Hippocampal formation (tissue), 2 donors: ENCODE data around the gene NOXA1.
A peak's percentile ranks its signal among the peaks of the same experiment; 100 is the strongest.
"Not testable (repeated sequence)": the region's sequence is repeated elsewhere in the genome, so short reads cannot be mapped to it uniquely, and the experiment has no call there.

Source experiments
- DNase-seq, 2 donors: peaks; one replicate each; lab custom pipeline; 2025; lab: John Stamatoyannopoulos, UW

NOXA1 gene, protein sequence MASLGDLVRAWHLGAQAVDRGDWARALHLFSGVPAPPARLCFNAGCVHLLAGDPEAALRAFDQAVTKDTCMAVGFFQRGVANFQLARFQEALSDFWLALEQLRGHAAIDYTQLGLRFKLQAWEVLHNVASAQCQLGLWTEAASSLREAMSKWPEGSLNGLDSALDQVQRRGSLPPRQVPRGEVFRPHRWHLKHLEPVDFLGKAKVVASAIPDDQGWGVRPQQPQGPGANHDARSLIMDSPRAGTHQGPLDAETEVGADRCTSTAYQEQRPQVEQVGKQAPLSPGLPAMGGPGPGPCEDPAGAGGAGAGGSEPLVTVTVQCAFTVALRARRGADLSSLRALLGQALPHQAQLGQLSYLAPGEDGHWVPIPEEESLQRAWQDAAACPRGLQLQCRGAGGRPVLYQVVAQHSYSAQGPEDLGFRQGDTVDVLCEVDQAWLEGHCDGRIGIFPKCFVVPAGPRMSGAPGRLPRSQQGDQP

DNA sequence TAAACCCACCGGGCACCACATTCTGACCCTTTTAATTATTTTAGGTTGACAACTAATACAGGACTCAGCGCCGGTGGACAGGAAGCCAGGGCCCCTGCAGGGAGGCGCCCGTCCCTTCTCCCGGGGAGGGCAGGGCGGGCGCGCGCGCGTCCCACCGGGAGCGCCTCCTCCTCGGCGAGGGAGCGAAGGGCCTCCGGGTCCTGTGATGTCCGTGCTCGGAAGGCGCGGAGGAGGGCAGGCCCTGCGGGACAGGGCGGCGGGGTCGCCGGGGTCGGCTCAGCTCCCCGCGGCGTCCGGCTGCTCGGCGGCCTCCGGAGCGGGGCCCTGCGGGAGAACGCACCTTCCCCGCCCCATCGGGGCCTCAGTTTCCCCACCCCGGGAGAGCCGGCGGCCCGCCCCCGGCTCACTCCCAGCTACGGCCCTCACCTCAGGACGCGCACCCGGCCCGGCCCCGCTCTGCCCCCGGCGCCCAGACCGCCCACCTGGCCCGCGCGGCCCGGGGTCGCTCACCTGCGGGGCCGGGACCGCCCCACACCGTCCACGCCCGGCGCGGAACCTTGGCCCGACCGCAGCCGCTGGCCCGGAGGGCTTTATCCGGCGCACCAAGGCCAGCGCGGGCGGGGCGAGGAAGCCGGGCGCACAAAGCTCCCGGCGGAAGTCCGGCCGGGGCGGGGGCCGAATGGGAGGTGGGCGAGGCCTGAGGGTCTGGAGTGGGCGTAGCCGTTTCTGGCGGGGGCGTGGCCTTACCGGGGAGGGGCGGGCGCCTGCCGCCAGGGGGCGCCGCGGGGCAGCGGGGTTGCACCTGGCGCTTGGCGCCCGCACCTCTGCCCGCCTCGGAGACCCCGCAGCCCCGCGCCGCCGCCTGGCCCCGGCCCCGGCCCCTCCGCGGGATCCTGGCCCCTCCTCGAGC, at the start of gene NOXA1, which contains the start of gene EXD3:
NOXA1 (plus strand) TSS at position 790 of the 910 bp plus-strand sequence. CDS start 137 bp downstream, outside the sequence.
EXD3 (minus strand) TSS at position 559 of the 910 bp plus-strand sequence. CDS start 27,805 bp downstream, outside the sequence.
- peak; percentile 73 to 81 for DNase-seq

DNA sequence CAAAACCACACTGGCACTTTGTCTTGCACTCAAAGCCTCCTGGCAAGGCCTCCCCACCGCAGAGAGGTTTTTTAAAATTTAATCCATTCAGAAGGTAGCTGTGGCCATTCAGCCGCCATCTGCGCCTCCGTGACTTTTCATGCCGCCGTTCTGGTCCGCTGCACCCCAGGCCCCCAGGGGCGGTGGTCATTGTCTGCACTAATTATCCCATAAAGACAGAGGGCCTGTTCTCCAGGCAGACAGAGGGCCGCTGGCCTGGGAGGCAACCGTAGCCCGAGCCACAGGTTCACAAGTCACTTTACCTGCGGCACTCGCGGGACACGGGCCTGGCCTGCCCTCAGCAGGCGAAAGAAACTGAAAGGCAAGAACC, 49.6 kb upstream of the NOXA1 start:
- no peak for DNase-seq

DNA sequence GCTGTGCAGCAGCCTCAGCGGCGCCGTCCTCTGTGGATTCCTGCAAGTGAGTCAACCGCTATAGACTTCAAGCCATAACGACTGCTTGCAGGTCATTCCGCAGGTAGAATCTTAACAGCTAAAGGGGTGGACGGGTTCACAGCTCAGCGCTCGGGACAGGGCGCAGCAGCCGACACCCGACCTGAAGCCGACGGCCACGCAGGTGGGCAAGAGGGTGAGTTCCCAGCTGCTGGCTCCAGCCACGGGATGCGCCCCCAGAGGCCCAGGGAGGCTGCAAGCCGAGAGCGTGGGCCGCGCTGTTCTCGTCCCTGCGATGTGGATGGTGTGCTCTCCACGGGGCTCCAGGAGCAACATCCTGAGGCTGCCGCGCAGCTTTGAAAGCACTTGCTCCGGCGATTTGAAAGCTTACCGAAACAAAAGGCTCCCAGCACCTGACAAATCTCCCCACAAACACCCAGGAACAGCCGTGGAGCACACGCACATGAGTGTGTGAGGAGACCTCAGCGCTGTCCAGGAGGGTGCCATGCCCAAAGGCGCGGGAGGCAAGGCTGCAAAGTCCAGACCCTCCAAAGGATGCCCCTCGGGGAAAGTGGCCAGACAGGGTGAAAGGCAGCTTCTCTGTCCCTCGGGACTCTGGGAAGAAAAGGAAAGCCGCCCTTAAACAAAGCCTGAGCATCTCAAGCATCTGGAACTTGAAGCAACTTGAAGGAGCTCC, 48.9 kb upstream of the NOXA1 start:
- DNase-seq = no peak

DNA sequence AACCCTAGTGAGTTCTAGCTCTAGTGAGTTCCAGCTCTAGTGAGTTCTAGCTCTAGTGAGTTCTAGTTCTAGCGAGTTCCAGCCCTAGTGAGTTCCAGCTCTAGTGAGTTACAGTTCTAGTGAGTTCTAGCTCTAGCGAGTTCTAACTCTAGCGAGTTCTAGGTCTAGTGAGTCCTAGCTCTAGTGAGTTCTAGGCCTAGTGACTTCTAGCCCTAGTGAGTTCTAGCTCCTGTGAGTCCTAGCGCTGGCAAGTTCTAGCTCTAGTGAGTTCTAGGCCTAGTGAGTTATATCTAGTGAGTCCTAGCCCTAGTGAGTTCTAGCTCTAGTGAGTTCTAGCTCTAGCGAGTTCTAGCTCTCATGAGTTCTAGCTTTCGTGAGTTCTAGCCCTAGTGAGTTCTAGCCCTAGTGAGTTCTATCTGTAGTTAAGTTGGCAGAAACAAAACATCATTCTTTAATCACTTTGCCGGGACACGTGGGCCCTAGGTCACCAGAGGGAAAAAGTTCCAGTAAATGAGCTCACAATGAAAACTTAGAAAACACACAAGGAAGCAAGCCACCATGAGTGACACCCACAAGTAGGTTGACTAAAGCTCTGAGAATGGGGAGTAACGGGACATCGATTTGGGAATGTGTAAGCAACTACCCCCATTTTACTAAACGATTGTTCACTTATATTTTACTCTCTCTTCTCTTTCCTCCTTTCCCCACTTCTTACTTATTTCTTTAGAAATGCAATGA, 47.7 kb upstream of the NOXA1 start:
- no peak for DNase-seq

DNA sequence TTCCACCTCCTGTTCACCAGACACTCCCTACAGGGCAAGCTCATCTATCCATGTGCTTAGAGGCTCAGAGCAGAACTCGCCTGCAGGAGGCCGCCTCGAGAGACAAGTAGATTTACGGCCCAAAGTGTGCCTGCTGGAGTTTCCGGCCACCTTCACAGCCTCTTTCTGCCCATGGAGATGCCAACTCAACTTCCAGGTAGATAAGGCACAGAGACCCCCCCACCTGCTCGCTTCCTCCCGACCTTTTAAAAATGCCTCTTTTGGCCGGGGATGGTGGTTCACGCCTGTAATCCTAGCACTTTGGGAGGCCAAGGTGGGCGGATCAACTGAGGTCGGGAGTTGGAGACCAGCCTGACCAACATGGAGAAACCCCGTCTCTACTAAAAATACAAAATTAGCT, 46.8 kb upstream of the NOXA1 start:
- DNase-seq = no peak

DNA sequence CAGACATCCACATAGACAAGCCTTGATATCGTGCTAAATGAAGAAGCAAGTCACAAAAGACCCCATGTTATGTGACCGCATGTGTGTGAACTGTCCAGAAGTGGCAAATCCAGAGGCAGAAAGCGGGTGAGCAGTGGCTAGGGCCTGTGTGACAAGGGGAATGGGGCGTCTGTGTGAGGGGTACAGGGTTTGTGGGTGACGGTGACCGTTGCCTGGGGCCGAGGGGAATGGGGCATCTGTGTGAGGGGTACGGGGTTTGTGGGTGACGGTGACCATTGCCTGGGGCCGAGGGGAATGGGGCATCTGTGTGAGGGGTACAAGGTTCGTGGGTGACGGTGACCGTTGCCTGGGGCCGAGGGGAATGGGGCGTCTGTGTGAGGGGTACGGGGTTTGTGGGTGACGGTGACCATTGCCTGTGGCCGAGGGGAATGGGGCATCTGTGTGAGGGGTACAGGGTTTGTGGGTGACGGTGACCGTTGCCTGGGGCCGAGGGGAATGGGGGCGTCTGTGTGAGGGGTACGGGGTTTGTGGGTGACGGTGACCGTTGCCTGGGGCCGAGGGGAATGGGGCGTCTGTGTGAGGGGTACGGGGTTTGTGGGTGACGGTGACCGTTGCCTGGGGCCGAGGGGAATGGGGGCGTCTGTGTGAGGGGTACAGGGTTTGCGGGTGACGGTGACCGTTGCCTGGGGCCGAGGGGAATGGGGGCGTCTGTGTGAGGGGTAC, 44.3 kb upstream of the NOXA1 start:
- DNase-seq = not testable (repeated sequence)

DNA sequence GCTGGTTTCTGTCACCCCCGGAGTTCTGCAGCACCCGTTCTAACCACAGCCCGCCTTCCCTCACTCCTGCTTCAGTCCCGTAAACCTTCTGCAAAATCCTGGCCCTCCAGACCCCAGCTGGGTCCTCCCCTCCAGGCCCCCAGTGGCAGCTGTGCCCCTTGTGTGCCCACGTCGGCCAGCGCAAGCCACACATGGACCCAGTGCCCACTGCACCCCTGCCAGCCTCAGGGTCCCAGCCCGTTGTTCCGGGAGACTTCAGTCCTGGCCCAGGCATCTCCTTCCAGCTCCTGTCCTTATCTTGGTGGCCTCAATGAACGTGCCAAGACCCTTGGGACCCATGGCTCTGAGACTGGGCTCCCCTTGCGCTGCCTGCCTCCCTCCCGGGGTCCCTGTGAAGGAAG, 43.4 kb upstream of the NOXA1 start:
- DNase-seq = no peak

DNA sequence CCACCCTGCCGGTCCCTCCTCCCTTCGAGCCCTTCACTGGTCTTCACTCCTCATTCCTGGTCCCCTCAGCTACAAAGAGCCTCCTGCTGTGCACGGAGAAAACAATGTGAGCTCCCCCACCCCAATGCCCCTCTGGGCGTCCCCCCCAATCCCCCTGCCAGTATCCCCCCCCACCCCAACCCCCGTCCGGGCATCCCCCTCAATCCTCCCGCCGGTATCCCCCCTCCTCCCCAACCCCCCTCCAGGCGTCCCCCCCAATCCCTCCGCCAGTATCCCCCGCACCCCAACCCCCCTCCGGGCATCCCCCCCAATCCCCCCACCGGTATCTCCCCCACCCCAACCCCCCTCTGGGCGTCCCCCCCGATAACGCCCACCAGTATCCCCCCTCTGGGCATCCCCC, 43.0 kb upstream of the NOXA1 start:
- DNase-seq = no peak

DNA sequence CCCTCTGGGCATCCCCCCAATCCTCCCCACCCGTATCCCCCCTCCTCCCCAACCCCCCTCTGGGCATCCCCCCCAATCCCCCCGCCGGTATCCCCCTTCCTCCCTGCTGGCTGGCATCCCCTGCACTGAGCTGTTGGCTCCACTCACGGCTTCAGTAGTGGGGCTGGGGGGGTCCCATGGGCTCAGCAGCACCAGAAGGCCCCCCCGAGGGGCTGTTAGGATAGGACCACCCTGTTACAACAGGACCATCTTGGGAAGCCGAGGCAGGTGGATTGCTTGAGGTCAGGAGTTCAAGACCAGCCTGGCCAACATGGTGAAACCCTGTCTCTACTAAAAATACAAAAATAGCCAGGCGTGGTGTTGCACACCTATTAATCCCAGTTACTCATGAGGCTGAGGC, 42.6 kb upstream of the NOXA1 start:
- DNase-seq = no peak

DNA sequence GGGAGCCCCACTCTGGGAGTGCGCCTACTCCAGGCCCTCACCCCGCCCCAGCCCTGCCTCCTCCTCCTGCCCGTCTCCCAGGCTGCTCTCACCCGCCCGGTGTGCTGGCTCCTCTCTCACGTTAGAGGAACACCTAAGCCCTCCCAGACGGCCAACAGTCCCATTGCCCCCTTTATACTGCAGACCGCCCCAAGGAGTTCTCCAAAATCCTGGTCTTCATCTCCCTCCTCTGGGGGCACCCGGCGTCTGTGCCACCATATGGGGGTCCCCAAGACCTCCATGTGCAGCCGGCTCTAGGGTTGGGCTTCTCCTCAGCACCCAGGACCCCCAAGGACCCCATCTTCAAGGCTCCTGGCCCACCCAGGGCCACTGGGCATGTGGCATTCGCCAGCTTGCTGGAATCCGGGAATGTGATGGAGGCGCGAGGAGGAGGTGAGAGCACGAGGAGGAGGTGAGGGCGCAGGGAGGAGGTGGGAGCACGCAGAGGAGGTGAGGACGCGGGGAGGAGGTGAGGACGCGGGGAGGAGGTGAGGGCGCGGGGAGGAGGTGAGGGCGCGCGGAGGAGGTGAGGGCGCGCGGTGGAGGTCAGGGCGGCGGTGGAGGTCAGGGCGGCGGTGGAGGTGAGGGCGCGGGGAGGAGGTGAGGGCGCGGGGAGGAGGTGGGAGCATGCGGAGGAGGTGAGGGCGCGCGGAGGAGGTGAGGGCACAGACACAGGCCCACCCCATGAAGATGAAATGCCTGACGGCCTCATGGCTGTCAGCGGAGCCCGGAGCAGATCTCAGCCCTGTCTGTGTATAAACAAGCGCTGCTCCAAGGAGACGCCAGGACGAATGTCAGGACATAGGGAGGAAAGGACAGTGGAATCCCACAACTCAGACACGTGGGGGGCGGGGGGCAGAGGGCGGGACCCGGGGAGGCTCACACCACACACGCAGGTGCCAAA, 41.4 kb upstream of the NOXA1 start:
- DNase-seq = no peak

DNA sequence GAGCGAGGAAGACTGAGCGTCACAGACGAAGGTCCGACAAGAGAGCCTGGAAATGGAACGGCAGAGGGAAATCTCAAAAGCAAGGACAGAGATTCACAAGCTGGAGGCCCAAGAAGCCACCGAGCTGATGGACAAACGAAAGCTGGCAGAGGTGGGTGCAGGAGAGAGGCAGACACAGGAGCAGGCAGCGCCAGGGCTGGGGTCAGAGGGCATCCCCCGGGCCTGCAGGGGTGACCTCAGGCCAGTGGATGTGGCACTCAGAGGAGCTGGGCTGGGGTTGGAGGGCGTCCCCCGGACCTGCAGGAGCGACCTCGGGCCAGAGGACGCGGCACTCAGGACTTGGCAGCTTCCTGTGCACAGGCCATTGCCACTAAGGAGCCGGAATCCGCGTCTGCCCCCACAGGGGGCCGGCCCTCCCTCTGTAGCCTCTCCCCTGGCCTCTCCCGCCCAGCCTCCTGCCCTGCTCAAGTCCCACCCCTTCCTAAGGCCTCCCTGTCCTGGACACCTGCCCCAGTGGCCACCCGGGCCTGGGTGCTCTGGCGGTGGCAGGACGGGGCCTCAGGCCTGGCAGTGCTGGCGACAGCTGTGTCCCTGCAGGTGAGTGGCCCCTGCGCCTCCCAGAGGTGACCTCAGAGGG, 40.6 kb upstream of the NOXA1 start:
- DNase-seq = no peak

DNA sequence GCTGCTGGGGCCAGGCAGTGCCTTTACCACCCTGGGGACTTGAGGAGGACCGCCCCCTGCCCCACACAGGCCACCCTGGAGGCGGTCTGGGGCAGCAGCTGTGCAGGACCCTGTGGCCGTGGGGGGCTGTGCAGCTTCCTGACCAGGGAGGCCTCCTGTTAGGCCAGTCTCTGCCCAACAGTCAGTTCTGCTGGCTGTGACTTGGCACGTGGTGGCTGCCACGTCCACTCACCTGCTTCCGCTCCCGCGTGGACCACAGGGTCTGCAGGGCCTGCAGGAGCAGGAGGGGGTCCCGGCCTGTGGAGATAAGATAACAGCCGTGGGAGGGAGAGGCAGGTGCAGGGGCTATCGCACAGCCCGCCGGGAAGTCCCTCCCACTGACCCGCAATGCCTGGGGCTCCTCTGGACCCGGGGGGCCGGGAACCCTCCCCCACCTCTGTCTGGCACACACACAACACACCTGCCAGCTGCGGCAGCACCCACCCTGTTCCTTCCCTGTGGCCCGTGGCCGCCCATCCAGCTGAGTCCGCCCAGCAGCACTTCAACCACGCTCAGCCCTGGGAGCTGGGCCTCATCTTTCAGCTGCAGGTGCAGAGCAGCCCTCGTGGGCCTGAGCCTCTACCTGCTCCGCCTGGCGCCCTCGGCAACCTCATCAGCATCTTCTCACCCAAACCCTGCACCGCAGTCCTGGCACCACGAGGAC, 40.0 kb upstream of the NOXA1 start:
- DNase-seq = no peak

DNA sequence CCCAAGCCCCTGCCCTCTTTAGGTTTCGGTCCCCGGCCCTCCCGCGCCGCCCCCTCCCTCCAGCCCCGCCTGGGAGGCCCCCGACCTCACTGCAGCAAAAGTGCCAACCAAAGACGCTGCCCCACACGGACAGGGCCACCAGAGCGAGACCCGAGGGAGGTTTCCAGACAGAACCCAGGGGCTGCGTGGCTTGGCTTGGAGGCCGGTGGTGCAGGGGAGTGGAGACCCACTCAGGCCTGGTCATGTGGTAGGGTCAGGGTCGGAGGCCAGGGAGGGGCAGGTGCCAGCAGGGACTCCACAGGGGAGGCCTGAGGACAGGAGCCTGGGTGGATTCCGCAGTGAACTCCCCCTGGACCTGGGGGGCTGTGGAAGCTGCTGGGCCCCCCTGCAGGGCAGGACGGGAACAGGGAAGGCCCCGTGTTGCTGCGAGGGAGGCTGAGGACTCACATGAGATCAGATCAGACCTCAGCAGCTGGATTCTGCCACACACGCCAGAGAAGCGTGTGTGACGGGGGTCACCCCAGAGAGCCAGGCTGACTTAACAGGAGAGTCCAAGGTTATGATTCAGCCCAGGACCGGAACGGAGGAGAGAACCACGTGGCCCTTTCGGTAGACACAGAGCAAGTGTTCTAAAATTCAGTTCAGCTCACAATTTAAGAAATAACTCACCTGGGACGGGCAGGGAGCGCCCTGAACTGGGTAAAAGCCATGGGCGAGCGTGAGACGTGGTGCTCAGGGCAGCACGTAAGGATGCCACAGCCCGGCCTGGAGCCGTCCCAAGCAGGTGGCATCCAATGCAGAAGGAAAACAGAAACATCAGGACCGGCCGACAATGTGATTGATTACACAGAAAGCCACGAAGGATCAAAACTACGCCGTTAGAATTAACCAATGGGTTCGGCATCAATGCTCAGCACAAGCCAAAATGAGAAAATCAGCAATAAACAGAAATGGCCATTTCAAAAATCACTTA, 39.1 kb upstream of the NOXA1 start:
- no peak for DNase-seq

DNA sequence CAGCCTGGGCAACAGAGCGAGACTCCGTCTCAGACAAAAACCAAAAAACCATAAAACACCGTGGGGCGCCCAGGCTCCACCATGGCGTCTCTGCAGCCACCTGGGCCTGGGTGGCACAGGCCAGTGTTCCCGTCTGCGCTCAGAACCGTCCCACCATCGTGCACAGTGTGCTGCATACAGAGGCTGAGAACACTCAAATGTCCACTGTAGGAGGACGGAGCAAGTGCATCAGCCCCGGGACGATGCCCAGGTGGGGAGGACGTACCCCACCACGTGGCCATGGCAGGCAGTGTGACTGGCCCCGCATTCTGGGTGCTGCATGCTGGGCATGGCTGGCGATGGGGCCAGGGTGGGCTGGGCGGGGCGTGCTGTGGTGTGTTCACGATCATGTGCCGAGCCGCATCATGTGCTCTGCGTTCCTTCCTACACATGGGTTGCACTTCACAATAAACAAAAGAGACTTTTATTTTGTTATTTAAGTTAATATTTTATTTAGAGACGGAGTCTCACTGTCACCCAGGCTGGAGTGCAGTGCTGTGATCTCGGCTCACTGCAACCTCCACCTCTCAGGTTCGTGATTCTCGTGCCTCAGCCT, 38.0 kb upstream of the NOXA1 start:
- DNase-seq = no peak

DNA sequence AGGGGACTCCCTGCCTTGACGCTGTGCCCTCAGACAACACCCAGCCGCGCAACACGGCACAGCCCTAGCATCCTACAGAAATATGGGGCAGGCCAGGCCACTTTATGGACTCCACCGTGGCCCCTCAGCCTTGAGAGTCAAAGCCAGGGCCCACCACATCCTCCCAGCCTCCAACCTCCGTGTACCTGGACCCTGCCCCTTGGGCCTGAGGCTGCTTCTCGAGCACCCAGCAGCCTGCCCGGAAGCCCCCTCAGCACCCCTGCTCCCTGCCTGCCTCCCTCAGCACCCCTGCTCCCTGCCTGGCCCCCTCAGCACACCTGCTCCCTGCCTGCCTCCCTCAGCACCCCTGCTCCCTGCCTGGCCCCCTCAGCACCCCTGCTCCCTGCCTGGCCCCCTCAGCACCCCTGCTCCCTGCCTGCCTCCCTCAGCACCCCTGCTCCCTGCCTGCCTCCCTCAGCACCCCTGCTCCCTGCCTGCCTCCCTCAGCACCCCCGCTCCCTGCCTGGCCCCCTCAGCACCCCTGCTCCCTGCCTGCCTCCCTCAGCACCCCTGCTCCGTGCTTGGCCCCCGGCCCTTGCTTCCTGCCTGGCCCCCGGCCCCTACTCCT, 36.6 kb upstream of the NOXA1 start:
- DNase-seq = not testable (repeated sequence)
